CD4-positive, alpha-beta T cell (primary cell): ENCODE data around the gene BMPR2. TPM values are rescaled to one million over a fixed set of nuclear protein-coding genes. Genes with fewer than 3 reads are reported as not detected.
"Not testable (repeated sequence)": the region's sequence is repeated elsewhere in the genome, so short reads cannot be mapped to it uniquely, and the experiment has no call there.

Experiments used
- ATAC-seq: fragments of 200-7000 bp; cut with Tn5 transposase; one replicate; pipeline ENCODE4 v1.10.0; 2022; ENCODE audit warnings: mild to moderate bottlenecking; ENCODE audit not compliant: poor library complexity
- CTCF ChIA-PET: fragments of 350-600 bp; sonication (Branson Sonifier 250); formaldehyde crosslinking; loops from one replicate; lab custom pipeline; 2021; ENCODE audit warnings: antibody characterized with exemption, inconsistent platforms; lab: Charles Lee
- POLR2A ChIA-PET: fragments of 350-600 bp; sonication (Branson Sonifier 250); formaldehyde crosslinking; loops from one replicate; lab custom pipeline; 2021; ENCODE audit warnings: antibody characterized with exemption, inconsistent platforms; lab: Charles Lee
- DNase-seq, 14 experiments: peaks; one replicate each; pipeline ENCODE4 v3.0.0-alpha.2; 2013 to 2020; ENCODE audit warnings: mixed read lengths in 2 of 14
- H3K27ac ChIP-seq, 2 donors: one replicate each; pipeline versions ENCODE4 v1.5.1 to v1.7.0; 2013; ENCODE audit warnings: low read length in 2 of 2, low read depth in 1 of 2, mild to moderate bottlenecking in 1 of 2
- H3K27me3 ChIP-seq, 2 experiments: 1 replicate in 1 of 2; 2 replicates in 1 of 2; pipeline versions ENCODE4 v1.6.1 to v1.7.0; 2013; ENCODE audit warnings: low read length in 2 of 2, control low read depth in 1 of 2, mild to moderate bottlenecking in 1 of 2, moderate library complexity in 1 of 2; ENCODE audit not compliant: insufficient read depth in 2 of 2, control insufficient read depth in 1 of 2
- H3K36me3 ChIP-seq: one replicate; pipeline ENCODE4 v1.6.1; 2013; ENCODE audit warnings: low read length, control low read depth; ENCODE audit not compliant: insufficient read depth
- H3K4me1 ChIP-seq: one replicate; pipeline ENCODE4 v1.6.1; 2013; ENCODE audit warnings: low read length, control low read depth; ENCODE audit not compliant: insufficient read depth
- H3K4me3 ChIP-seq: one replicate; pipeline ENCODE4 v1.5.1; 2013; ENCODE audit warnings: mild to moderate bottlenecking, low read length, moderate library complexity
- H3K9me3 ChIP-seq, 2 experiments: 1 replicate in 1 of 2; 2 replicates in 1 of 2; pipeline versions ENCODE4 v1.6.1 to v1.7.0; 2013; ENCODE audit warnings: low read length in 2 of 2, mild to moderate bottlenecking in 2 of 2, control low read depth in 1 of 2, moderate library complexity in 1 of 2; ENCODE audit not compliant: control insufficient read depth in 1 of 2, insufficient read depth in 1 of 2
- H3K27ac Mint-ChIP-seq: one replicate; pipeline ENCODE4 v1.8.0; 2020; ENCODE audit warnings: mixed read lengths
- H3K27me3 Mint-ChIP-seq: one replicate; pipeline ENCODE4 v1.8.0; 2021; ENCODE audit warnings: mixed read lengths
- H3K36me3 Mint-ChIP-seq: one replicate; pipeline ENCODE4 v1.8.0; 2021; ENCODE audit warnings: low read depth, mixed read lengths
- H3K4me1 Mint-ChIP-seq: one replicate; pipeline ENCODE4 v1.8.0; 2021; ENCODE audit warnings: low read depth, mixed read lengths
- H3K4me3 Mint-ChIP-seq: one replicate; pipeline ENCODE4 v1.8.0; 2020; ENCODE audit warnings: mild to moderate bottlenecking, mixed read lengths
- H3K9me3 Mint-ChIP-seq: one replicate; pipeline ENCODE4 v1.8.0; 2020; ENCODE audit warnings: mixed read lengths
- intact Hi-C, 2 experiments: fragments of 100-400 bp; cut with DNase I in 1 of 2; cut with micrococcal nuclease in 1 of 2; formaldehyde crosslinking; loops; one replicate each; pipeline versions ENCODE4 v1.15.1 to v1.9.0; 2023 to 2025; cut with DNase I, micrococcal nuclease
- total RNA-seq, 174 experiments: library from RNA in 2 of 174; stranded (reverse) in 2 of 174; gene quantifications; one replicate each; pipeline ENCODE4 v1.2.3 and lab custom pipeline; 2021 to 2026
- TF ChIP-seq, protein P1 (sequence below): fragments of 200-600 bp; IDR thresholded peaks from one replicate; pipeline ENCODE4 v1.8.0; 2022; ENCODE audit warnings: antibody characterized with exemption, mild to moderate bottlenecking

Gene BMPR2
- total RNA-seq, 2 experiments from 2014 or later, result 12.7 to 12.8 TPM

DNA sequence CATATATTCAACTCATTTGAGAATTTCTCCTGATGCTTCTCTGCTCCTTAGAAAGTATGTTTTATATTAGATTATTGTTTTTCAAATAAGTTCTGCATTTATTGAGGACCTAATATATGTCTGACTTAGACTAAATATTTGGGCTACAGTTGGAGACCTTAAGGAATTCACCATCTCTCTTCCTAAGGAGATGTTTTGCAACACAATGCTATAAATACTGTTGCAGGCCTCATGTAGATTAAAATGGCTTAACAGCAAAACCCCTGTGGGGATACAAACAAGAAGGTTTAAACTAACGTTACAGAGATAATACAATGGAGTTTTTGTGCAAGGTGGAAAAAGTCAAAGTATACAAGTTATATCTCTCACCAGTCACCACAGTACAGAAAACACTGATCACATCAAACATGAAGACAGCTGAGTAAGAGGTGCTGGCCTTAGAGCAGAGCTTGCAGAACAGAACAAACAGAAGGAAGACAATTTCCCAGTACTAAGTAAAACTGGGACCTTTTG is 20.1 kb upstream of the BMPR2 start:
- TF ChIP-seq, protein P1, sequence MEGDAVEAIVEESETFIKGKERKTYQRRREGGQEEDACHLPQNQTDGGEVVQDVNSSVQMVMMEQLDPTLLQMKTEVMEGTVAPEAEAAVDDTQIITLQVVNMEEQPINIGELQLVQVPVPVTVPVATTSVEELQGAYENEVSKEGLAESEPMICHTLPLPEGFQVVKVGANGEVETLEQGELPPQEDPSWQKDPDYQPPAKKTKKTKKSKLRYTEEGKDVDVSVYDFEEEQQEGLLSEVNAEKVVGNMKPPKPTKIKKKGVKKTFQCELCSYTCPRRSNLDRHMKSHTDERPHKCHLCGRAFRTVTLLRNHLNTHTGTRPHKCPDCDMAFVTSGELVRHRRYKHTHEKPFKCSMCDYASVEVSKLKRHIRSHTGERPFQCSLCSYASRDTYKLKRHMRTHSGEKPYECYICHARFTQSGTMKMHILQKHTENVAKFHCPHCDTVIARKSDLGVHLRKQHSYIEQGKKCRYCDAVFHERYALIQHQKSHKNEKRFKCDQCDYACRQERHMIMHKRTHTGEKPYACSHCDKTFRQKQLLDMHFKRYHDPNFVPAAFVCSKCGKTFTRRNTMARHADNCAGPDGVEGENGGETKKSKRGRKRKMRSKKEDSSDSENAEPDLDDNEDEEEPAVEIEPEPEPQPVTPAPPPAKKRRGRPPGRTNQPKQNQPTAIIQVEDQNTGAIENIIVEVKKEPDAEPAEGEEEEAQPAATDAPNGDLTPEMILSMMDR, result no peak
- no peaks in the 10 kb centered on the region for H3K4me1 ChIP-seq
- no peak overlapping the region for H3K27ac ChIP-seq
- H3K4me3 ChIP-seq, result no peak overlapping the region
- no peaks in the 10 kb centered on the region for H3K9me3 Mint-ChIP-seq
- DNase-seq (no peak), ATAC-seq (no peak)
- H3K36me3 Mint-ChIP-seq, result no peaks in the 10 kb centered on the region
- no peaks in the 10 kb centered on the region for H3K36me3 ChIP-seq
- H3K27me3 Mint-ChIP-seq, result no peaks in the 10 kb centered on the region
- H3K27me3 ChIP-seq, result no peaks in the 10 kb centered on the region
- no peak overlapping the region for H3K4me3 Mint-ChIP-seq
- H3K9me3 ChIP-seq, result no peaks in the 10 kb centered on the region
- POLR2A ChIA-PET, result no interaction called here
- CTCF ChIA-PET, result no interaction called here
- intact Hi-C loops, result no loop called here
- no peaks in the 10 kb centered on the region for H3K4me1 Mint-ChIP-seq
- no peak overlapping the region for H3K27ac Mint-ChIP-seq

GRCh38 chr2:202358924-202359323 is 17.2 kb upstream of the BMPR2 start:
- H3K36me3 ChIP-seq, H3K27me3 Mint-ChIP-seq, H3K27ac Mint-ChIP-seq, POLR2A ChIA-PET, H3K4me1 Mint-ChIP-seq, H3K27ac ChIP-seq, DNase-seq, H3K4me3 ChIP-seq, H3K9me3 ChIP-seq, intact Hi-C loops, ATAC-seq, H3K4me1 ChIP-seq, H3K9me3 Mint-ChIP-seq, H3K4me3 Mint-ChIP-seq, H3K36me3 Mint-ChIP-seq, CTCF ChIA-PET, H3K27me3 ChIP-seq: not testable (repeated sequence)

DNA sequence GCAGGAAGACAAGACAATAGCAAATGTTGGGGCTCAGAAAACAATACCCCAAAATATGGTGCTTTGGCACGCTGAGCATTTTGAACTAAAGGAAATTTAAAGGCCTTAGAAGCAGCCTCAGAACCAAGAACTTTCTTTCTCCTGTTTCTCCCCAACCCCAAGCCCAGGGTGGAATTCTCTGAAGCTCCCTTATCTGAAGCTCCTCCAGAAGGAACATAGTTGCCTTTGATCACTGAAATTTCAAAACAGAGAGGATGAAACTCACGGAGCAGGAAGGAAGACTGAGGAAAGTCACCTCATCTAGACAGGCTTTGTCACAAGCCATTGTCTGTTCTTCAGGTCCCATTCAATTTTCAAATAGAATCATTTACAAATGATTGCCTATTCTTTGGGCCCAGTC is 15.5 kb upstream of the BMPR2 start:
- H3K9me3 Mint-ChIP-seq, result no peaks in the 10 kb centered on the region
- no peak overlapping the region for H3K27ac Mint-ChIP-seq
- H3K36me3 ChIP-seq, result no peaks in the 10 kb centered on the region
- intact Hi-C loops, result no loop called here
- no peaks in the 10 kb centered on the region for H3K27me3 Mint-ChIP-seq
- ChIA-PET POLR2A (no interaction called here), CTCF (no interaction called here)
- H3K9me3 ChIP-seq, result no peaks in the 10 kb centered on the region
- no peaks in the 10 kb centered on the region for H3K27me3 ChIP-seq
- H3K36me3 Mint-ChIP-seq, result no peaks in the 10 kb centered on the region
- H3K4me3 ChIP-seq, result no peak overlapping the region
- no peaks in the 10 kb centered on the region for H3K4me1 ChIP-seq
- no peaks in the 10 kb centered on the region for H3K4me1 Mint-ChIP-seq
- H3K27ac ChIP-seq, result no peak overlapping the region
- ATAC-seq (no peak), DNase-seq (no peak)
- no peak overlapping the region for H3K4me3 Mint-ChIP-seq
- TF ChIP-seq, protein P1, result no peak

GRCh38 chr2:202361108-202361507 is 15.0 kb upstream of the BMPR2 start:
- Mint-ChIP-seq H3K27ac (no peak overlapping the region), H3K9me3 (no peaks in the 10 kb centered on the region), H3K4me3 (no peak overlapping the region), H3K36me3 (no peaks in the 10 kb centered on the region), H3K4me1 (no peaks in the 10 kb centered on the region), H3K27me3 (no peaks in the 10 kb centered on the region)
- intact Hi-C loops, result no loop called here
- Histone ChIP-seq H3K4me1 (no peaks in the 10 kb centered on the region), H3K27ac (no peak overlapping the region), H3K9me3 (no peaks in the 10 kb centered on the region), H3K36me3 (no peaks in the 10 kb centered on the region), H3K27me3 (no peaks in the 10 kb centered on the region), H3K4me3 (no peak overlapping the region)
- ChIA-PET POLR2A (no interaction called here), CTCF (no interaction called here)
- no peak for ATAC-seq
- TF ChIP-seq, protein P1, result no peak
- no peak for DNase-seq
